Amniotic stem cell (primary cell): ENCODE data around the gene FARSA.
A peak's percentile ranks its signal among the peaks of the same experiment; 100 is the strongest.
"Not testable (repeated sequence)": the region's sequence is repeated elsewhere in the genome, so short reads cannot be mapped to it uniquely, and the experiment has no call there.

Source experiments
- DNase-seq: peaks from one replicate; lab custom pipeline; 2025; lab: John Stamatoyannopoulos, UW

The FARSA gene

GRCh38 chr19:12890299-12890786 lies 43.2 kb downstream of the FARSA start:
- DNase-seq, result not testable (repeated sequence)

- DNase-seq, result no peak
These were observed 45.4 kb downstream of the FARSA start for GRCh38 chr19:12888006-12888603.

GRCh38 chr19:12886969-12887747 lies 46.4 kb downstream of the FARSA start, which contains the start of gene KLF1:
Gene KLF1 (minus strand): TSS chr19:12887201. CDS start chr19:12887140, 61 bp downstream.
- no peak for DNase-seq

GRCh38 chr19:12886651-12886968 lies 46.9 kb downstream of the FARSA start:
- DNase-seq, result no peak

GRCh38 chr19:12885749-12886650 lies 47.5 kb downstream of the FARSA start:
- no peak for DNase-seq

GRCh38 chr19:12884926-12885748 lies 48.4 kb downstream of the FARSA start:
- DNase-seq, result no peak

- DNase-seq, result no peak
These were observed 48.9 kb downstream of the FARSA start for GRCh38 chr19:12884627-12884925.

GRCh38 chr19:12884202-12884601 lies 49.3 kb downstream of the FARSA start:
- no peak for DNase-seq

GRCh38 chr19:12882589-12882988 lies 50.9 kb downstream of the FARSA start:
- DNase-seq, result no peak

GRCh38 chr19:12881172-12881808 lies 52.2 kb downstream of the FARSA start, which contains the start of gene DNASE2:
Gene DNASE2 (minus strand): TSS chr19:12881449. CDS start chr19:12881375, 74 bp downstream.
- peak; percentile 89 for DNase-seq

GRCh38 chr19:12880551-12881171 lies 52.9 kb downstream of the FARSA start:
- no peak for DNase-seq

GRCh38 chr19:12875086-12875485 lies 58.4 kb downstream of the FARSA start:
- DNase-seq, result no peak

GRCh38 chr19:12873891-12874745 lies 59.4 kb downstream of the FARSA start:
- no peak for DNase-seq

- DNase-seq, result no peak
These were observed 60.3 kb downstream of the FARSA start for GRCh38 chr19:12872941-12873890.
